MM.1S (cell line): ENCODE measurements around the gene LARP1B.

Experiments
- DNase-seq: peaks from one replicate; pipeline ENCODE4 v3.0.0-alpha.2; 2015
- H2AFZ ChIP-seq: fragments of 300-600 bp; sonication (generic); 2 replicates; pipeline ENCODE4 v1.6.0; 2016; ENCODE audit warnings: antibody characterized with exemption, low read length
- H3F3A ChIP-seq: fragments of 300-600 bp; sonication (generic); 2 replicates; pipeline ENCODE4 v1.6.1; 2016; ENCODE audit warnings: mild to moderate bottlenecking, antibody characterized with exemption, low read length, moderate library complexity, mixed read lengths; ENCODE audit not compliant: insufficient read depth
- H3K27ac ChIP-seq: fragments of 300-600 bp; sonication (generic); 2 replicates; pipeline ENCODE4 v1.5.1; 2016; ENCODE audit warnings: mild to moderate bottlenecking, low read length
- H3K27me3 ChIP-seq: fragments of 300-600 bp; sonication (generic); replicated peaks from 2 replicates; pipeline ENCODE4 v1.6.0; 2016; ENCODE audit warnings: low read length; ENCODE audit not compliant: insufficient read depth
- H3K36me3 ChIP-seq: fragments of 300-600 bp; sonication (generic); replicated peaks from 2 replicates; pipeline ENCODE4 v1.6.1; 2016; ENCODE audit warnings: mild to moderate bottlenecking, low read length, mixed read lengths; ENCODE audit not compliant: insufficient read depth
- H3K4me1 ChIP-seq: fragments of 300-600 bp; sonication (generic); 2 replicates; pipeline ENCODE4 v1.6.1; 2016; ENCODE audit warnings: low read length, mixed read lengths
- H3K4me2 ChIP-seq: fragments of 300-600 bp; sonication (generic); 2 replicates; pipeline ENCODE4 v1.6.0; 2016; ENCODE audit warnings: low read depth, low read length
- H3K4me3 ChIP-seq: fragments of 300-600 bp; sonication (generic); 2 replicates; pipeline ENCODE4 v1.5.1; 2016; ENCODE audit warnings: low read length, mixed read lengths
- H3K79me2 ChIP-seq: fragments of 300-600 bp; sonication (generic); 2 replicates; pipeline ENCODE4 v1.6.1; 2016; ENCODE audit warnings: mixed run types, low read length, mixed read lengths
- H3K9ac ChIP-seq: fragments of 300-600 bp; sonication (generic); 2 replicates; pipeline ENCODE4 v1.6.1; 2016; ENCODE audit warnings: low read length, mixed read lengths
- H3K9me2 ChIP-seq: fragments of 300-600 bp; sonication (generic); replicated peaks from 2 replicates; pipeline ENCODE4 v1.6.1; 2016; ENCODE audit warnings: mild to moderate bottlenecking, low read length, mixed read lengths; ENCODE audit not compliant: insufficient read depth
- H3K9me3 ChIP-seq: fragments of 300-600 bp; sonication (generic); replicated peaks from 2 replicates; pipeline ENCODE4 v1.6.1; 2016; ENCODE audit warnings: mild to moderate bottlenecking, low read length, mixed read lengths; ENCODE audit not compliant: insufficient read depth
- H4K20me1 ChIP-seq: fragments of 300-600 bp; sonication (generic); 2 replicates; pipeline ENCODE4 v1.6.1; 2016; ENCODE audit warnings: mild to moderate bottlenecking, low read length, moderate library complexity, mixed read lengths; ENCODE audit not compliant: insufficient read depth
- EZH2 ChIP-seq: fragments of 300-600 bp; sonication (generic); optimal IDR thresholded peaks from 2 replicates; pipeline ENCODE3; 2017; ENCODE audit warnings: low read depth, mild to moderate bottlenecking, antibody characterized with exemption, low read length, mixed read lengths
- EZH2phosphoT487 ChIP-seq: fragments of 300-600 bp; sonication (generic); IDR thresholded peaks from 2 replicates; pipeline ENCODE4 v1.6.1; 2018; ENCODE audit warnings: antibody characterized with exemption, low read length
- TF ChIP-seq, protein P1 (sequence below): fragments of 300-600 bp; sonication (generic); IDR thresholded peaks from 2 replicates; pipeline ENCODE4 v1.5.1; 2016; ENCODE audit warnings: antibody characterized with exemption, low read length, mixed read lengths

The LARP1B gene

DNA sequence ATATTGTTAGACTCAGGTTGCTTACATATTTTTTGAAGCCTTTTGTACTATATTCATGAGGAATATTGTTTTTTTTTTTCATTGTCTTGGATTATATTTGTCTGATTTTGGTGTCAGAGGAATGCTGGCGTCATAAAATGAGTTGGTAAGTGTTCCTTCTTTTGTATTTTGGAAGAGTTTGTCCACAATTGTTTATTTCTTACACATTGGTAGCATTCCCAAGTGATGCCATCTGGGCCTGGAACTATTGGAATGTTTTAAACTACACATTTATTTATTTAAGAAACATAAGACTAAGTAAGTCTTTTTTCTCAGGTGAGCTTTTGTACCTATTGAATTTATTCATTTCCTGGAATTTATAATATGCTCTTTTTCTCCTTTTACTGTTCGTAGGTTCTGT lies 107.6 kb downstream of the LARP1B start:
- Histone ChIP-seq H3K4me3 (no peak overlapping the region), H3K4me1 (no peaks in the 10 kb centered on the region), H3K27ac (no peak overlapping the region), H3K9me2 (no peaks in the 10 kb centered on the region), H3K79me2 (no peaks in the 10 kb centered on the region), H3K4me2 (no peak overlapping the region), H3K27me3 (no peaks in the 10 kb centered on the region), H4K20me1 (no peaks in the 10 kb centered on the region), H2AFZ (no peak overlapping the region), H3K36me3 (no peaks in the 10 kb centered on the region), H3K9me3 (no peaks in the 10 kb centered on the region), H3K9ac (no peak overlapping the region), H3F3A (no peaks in the 10 kb centered on the region)
- DNase-seq: no peak
- TF ChIP-seq EZH2 (no peak), EZH2phosphoT487 (no peak)
- TF ChIP-seq, protein P1, sequence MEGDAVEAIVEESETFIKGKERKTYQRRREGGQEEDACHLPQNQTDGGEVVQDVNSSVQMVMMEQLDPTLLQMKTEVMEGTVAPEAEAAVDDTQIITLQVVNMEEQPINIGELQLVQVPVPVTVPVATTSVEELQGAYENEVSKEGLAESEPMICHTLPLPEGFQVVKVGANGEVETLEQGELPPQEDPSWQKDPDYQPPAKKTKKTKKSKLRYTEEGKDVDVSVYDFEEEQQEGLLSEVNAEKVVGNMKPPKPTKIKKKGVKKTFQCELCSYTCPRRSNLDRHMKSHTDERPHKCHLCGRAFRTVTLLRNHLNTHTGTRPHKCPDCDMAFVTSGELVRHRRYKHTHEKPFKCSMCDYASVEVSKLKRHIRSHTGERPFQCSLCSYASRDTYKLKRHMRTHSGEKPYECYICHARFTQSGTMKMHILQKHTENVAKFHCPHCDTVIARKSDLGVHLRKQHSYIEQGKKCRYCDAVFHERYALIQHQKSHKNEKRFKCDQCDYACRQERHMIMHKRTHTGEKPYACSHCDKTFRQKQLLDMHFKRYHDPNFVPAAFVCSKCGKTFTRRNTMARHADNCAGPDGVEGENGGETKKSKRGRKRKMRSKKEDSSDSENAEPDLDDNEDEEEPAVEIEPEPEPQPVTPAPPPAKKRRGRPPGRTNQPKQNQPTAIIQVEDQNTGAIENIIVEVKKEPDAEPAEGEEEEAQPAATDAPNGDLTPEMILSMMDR: no peak

DNA sequence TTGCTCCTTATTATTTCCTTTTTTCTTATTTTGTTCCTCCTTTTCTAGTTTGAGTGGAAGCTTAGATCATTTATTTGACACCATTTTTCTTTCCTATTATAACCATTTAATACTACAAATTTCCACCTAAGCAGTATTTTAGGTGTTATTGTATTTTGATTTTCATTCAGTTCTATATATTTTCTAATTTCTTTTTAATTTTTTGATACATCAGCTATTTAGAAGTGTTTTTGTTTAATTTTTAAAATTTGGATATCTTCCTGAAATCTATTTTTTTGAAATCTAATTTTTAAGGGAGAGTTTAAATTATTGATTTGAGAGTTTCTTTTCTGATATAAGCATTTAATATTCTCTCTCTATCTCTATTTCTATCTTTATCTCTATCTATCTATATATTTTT lies 108.1 kb downstream of the LARP1B start:
- Histone ChIP-seq H3F3A (no peaks in the 10 kb centered on the region), H2AFZ (no peak overlapping the region), H3K9me3 (no peaks in the 10 kb centered on the region), H3K4me1 (no peaks in the 10 kb centered on the region), H3K9ac (no peak overlapping the region), H3K79me2 (no peaks in the 10 kb centered on the region), H3K4me2 (no peak overlapping the region), H3K4me3 (no peak overlapping the region), H4K20me1 (no peaks in the 10 kb centered on the region), H3K36me3 (no peaks in the 10 kb centered on the region), H3K9me2 (no peaks in the 10 kb centered on the region), H3K27ac (no peak overlapping the region), H3K27me3 (no peaks in the 10 kb centered on the region)
- TF ChIP-seq EZH2phosphoT487: no peak
- TF ChIP-seq, protein P1: no peak
- no peak for TF ChIP-seq EZH2
- no peak for DNase-seq

GRCh38 chr4:128176643-128177042 lies 115.5 kb downstream of the LARP1B start:
- no peaks in the 10 kb centered on the region for H3K27me3 ChIP-seq
- no peaks in the 10 kb centered on the region for H3K4me1 ChIP-seq
- H2AFZ ChIP-seq: no peak overlapping the region
- H3K27ac ChIP-seq: no peak overlapping the region
- H4K20me1 ChIP-seq: no peaks in the 10 kb centered on the region
- no peak overlapping the region for H3K9ac ChIP-seq
- H3K36me3 ChIP-seq: no peaks in the 10 kb centered on the region
- H3K9me3 ChIP-seq: no peaks in the 10 kb centered on the region
- no peaks in the 10 kb centered on the region for H3F3A ChIP-seq
- TF ChIP-seq EZH2: no peak
- TF ChIP-seq, protein P1: no peak
- TF ChIP-seq EZH2phosphoT487: no peak
- DNase-seq: no peak
- H3K4me2 ChIP-seq: no peak overlapping the region
- no peaks in the 10 kb centered on the region for H3K79me2 ChIP-seq
- H3K4me3 ChIP-seq: no peak overlapping the region
- H3K9me2 ChIP-seq: no peaks in the 10 kb centered on the region
